ENCODE measurements around the gene ATAD2B.

ATAD2B gene

DNA sequence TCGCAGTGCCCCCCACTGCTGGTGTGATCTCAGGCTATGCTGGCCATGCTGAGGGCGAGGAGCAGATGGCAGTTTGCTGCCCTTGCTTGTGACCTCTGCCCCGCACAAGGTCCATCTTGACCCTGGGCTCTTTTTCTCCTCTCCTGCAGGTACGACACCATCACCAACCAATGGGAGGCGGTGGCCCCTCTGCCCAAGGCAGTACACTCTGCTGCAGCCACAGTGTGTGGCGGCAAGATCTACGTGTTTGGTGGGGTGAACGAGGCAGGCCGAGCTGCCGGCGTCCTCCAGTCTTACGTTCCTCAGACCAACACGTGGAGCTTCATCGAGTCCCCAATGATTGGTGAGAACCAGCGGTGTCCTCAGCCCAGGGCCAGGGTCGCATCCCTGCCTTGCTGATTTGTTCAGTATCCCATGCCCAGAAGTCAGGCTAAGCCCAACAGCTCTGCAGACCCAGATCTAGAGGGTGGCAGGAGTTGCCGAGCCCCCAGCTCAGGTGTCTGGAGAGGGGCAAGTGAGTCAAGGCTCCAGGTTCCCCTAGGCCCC lies 223.8 kb downstream of the ATAD2B start:
- no peak for DNase-seq (ENCODE audit: low read depth in 2 of 2)

DNA sequence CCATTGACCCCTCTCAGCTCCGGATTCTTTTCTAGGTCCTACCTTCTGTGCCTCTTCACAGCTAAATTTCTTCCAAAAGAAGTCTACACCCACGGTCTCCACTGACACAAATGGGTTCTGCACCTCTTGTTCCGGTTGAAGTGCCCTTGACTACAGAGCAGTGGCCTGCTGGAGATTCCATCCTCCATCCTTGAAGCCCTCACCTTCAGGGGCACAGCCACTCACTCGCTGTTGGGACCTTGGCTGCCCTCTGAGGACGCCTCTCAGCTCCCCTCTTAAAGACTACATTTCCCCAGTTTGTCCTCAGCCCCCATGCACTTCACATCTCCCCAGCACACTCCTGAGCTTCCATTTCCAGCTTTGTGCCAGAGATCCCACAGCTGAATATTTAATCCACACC lies 226.3 kb downstream of the ATAD2B start:
- no peak for DNase-seq (ENCODE audit: low read depth in 2 of 2)

- DNase-seq (ENCODE audit: low read depth in 2 of 2) = no peak
These were observed 227.4 kb downstream of the ATAD2B start for GRCh38 chr2:23699580-23699925.

GRCh38 chr2:23698721-23699579 lies 228.0 kb downstream of the ATAD2B start:
- DNase-seq (ENCODE audit: low read depth in 2 of 2) = no peak
